Stimulated activated CD4-positive, alpha-beta T cell treated with anti-CD3 and anti-CD28 coated beads, Interleukin-1b, Interleukin-23, amount 100 ng/mL, for 4 hours (primary cell): ENCODE measurements around the gene BRD1.

Source experiments
- DNase-seq, 2 donors: peaks; one replicate each; pipeline ENCODE4 v3.0.0-alpha.2; 2020; ENCODE audit warnings: low read depth in 2 of 2

Gene BRD1

GRCh38 chr22:49827853-49828598 is at the start of gene BRD1:
Gene BRD1 (minus strand): TSS chr22:49827873. CDS start chr22:49824317, 3,556 bp downstream.
- peak in 1 of 2 donors; percentile 60 for DNase-seq

GRCh38 chr22:49873228-49873940 is 45.7 kb upstream of the BRD1 start:
- DNase-seq, result no peak

GRCh38 chr22:49872347-49872746 is 44.7 kb upstream of the BRD1 start:
- DNase-seq, result no peak

GRCh38 chr22:49871482-49871881 is 43.8 kb upstream of the BRD1 start:
- no peak for DNase-seq

- DNase-seq, result no peak
Observed at GRCh38 chr22:49869845-49870712, 42.4 kb upstream of the BRD1 start.

- DNase-seq, result no peak
Observed at GRCh38 chr22:49869086-49869830, 41.6 kb upstream of the BRD1 start.

- DNase-seq, result no peak
Observed at GRCh38 chr22:49867303-49868265, 39.9 kb upstream of the BRD1 start.

- no peak for DNase-seq
Observed at GRCh38 chr22:49866646-49867045, 39.0 kb upstream of the BRD1 start.

GRCh38 chr22:49866134-49866533 is 38.5 kb upstream of the BRD1 start:
- no peak for DNase-seq

- no peak for DNase-seq
Observed at GRCh38 chr22:49865156-49865555, 37.5 kb upstream of the BRD1 start.

- no peak for DNase-seq
Observed at GRCh38 chr22:49863931-49864330, 36.3 kb upstream of the BRD1 start.

- no peak for DNase-seq
Observed at GRCh38 chr22:49862496-49862776, 34.8 kb upstream of the BRD1 start.

GRCh38 chr22:49861642-49862495 is 34.2 kb upstream of the BRD1 start:
- no peak for DNase-seq

GRCh38 chr22:49858827-49859226 is 31.2 kb upstream of the BRD1 start:
- DNase-seq, result no peak

GRCh38 chr22:49856766-49857618 is 29.3 kb upstream of the BRD1 start:
- DNase-seq, result no peak

GRCh38 chr22:49856343-49856742 is 28.7 kb upstream of the BRD1 start:
- no peak for DNase-seq

- no peak for DNase-seq
Observed at GRCh38 chr22:49855251-49855911, 27.7 kb upstream of the BRD1 start.
